Measurements from ENCODE around the gene NAP1L5. TPM values are rescaled to one million over a fixed set of nuclear protein-coding genes. Genes with fewer than 3 reads are reported as not detected.

The NAP1L5 gene
- total RNA-seq, 2 experiments from 2014 or later = 3.3 to 4.2 TPM

Other genes with a start within 250 kb of the NAP1L5 start
- 10 to 100 TPM; 44.8 to 46.5 TPM for gene HERC5, start 240.7 kb downstream of the NAP1L5 start, total RNA-seq
- 10 to 100 TPM; 53.2 to 53.6 TPM for gene PYURF, start 174.1 kb downstream of the NAP1L5 start, total RNA-seq
- gene HERC3, start 105.3 kb downstream of the NAP1L5 start, total RNA-seq = 10 to 100 TPM; 42.9 to 47.3 TPM

All from activated naive CD8-positive, alpha-beta T cell treated with anti-CD3 and anti-CD28 coated beads, Interleukin-2, amount 10 ng/mL, durations not matched to agents 7 days and 5 days (primary cell).